Left lobe of liver (tissue), 2 donors: Measurements from ENCODE around the gene LRRC66. TPM values are rescaled to one million over a fixed set of nuclear protein-coding genes. Genes with fewer than 3 reads are reported as not detected.
A peak's percentile ranks its signal among the peaks of the same experiment; 100 is the strongest.

Source experiments
- ATAC-seq: fragments of 200-7000 bp; cut with Tn5 transposase; one replicate; pipeline ENCODE4 v1.9.1; 2020; ENCODE audit warnings: mild to moderate bottlenecking, moderate library complexity
- DNase-seq: peaks from one replicate; pipeline ENCODE4 v3.0.0-alpha.2; 2020; ENCODE audit warnings: low spot score
- total RNA-seq: library from RNA; stranded (reverse); gene quantifications from one replicate; pipeline ENCODE4 v1.2.1, GENCODE V29; 2021
- donor health status: DM: no; HTN: no; CAD: no; lungs with moderate emphysema.
- donor health status: DM: no; HTN: yes; CAD: no.

Gene LRRC66
- total RNA-seq, 1 donor from 2014 or later, result 0.18 TPM

DNA sequence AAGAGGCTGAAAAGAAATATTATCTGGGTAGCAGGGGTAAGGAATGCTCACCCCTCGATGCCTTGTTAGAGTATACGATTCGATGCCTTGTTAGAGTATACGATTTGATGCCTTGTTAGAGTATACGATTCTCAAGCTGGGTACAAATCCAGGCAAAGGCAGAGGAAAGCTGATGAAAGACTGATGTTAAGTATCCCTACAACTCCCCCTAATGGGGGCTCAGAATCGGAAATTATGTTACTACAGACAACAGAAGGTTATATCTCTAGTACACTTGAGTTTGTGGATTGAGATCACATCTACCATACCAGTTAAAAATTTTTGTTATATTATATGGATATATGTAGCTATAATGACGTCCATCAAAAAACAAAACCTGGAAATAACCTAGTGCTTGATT, 4.8 kb downstream of the LRRC66 start:
- peak; percentile 86 for ATAC-seq
- DNase-seq, result no peak

DNA sequence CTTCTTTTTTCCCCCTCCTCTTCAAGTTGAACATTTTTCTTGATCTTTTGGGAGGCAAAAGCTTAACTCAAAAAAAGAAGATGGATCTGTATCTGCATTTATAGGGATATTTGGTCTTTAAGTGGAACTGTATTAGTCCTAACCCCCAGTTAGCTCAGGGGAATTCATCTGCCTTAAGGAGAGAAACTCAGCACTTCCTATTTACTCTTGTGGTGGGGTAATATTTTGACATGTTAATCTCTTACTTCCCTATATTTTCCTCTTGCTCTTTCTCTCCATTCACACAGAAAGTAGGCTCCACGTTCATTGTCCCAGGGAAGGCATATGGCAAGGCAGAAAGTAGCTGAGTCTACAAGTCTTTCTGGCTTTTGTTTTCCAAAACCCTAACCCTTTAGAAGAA, 5.3 kb downstream of the LRRC66 start:
- DNase-seq (no peak), ATAC-seq (no peak)

GRCh38 chr4:52012651-52013050, 7.5 kb downstream of the LRRC66 start:
- DNase-seq (no peak), ATAC-seq (no peak)

DNA sequence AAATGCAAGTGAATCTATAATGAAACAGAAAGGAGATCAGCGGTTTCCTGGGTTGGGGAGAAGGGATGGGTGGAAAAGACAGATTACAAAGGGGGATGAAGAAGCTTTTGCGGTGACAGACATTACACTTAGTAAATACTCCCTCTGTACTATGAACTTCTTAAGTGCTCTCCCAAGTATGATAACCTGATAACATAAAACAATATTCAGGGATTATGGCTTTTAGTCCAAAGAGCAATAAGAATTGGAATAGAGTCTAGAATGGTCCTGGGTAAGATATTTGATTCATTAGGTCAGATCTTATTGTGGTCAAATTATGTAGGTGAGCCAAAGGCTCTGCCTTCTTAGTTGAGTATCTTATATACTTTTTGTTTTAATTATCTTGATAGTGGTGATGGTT, 9.2 kb downstream of the LRRC66 start:
- no peak for DNase-seq
- ATAC-seq, result no peak

GRCh38 chr4:52006887-52007286, 13.3 kb downstream of the LRRC66 start:
- DNase-seq (no peak), ATAC-seq (peak; percentile 38)

DNA sequence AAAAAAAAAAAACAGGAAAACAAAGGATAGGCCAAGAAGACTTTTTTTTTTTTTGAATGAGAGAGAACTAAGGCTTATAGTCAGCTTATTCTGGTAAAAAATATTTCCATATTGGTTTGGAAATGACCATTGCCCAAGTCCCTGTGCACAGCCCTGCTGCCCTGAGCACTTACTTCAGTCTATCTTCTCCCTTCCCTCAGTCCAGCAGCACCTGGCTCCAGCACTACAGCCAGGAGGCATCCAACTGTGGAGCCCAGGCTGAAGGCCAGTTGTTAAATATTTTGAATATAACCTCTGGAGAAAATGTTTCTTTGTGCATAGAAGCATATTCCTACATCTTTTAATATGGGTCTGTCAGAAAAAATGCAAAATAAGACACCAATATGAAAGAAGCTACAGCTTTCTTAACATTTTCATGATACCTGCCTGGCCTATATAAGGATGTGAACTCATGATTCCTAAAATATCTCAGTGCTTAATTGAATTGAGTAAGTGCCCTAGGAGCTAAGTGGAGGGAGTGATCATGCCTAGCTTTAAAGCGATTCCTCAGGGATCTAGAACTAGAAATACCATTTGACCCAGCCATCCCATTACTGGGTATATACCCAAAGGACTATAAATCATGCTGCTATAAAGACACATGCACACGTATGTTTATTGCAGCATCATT, 14.4 kb downstream of the LRRC66 start:
- no peak for DNase-seq
- no peak for ATAC-seq

- ATAC-seq (no peak), DNase-seq (no peak)
These were observed 15.7 kb downstream of the LRRC66 start for GRCh38 chr4:52004414-52004813.

DNA sequence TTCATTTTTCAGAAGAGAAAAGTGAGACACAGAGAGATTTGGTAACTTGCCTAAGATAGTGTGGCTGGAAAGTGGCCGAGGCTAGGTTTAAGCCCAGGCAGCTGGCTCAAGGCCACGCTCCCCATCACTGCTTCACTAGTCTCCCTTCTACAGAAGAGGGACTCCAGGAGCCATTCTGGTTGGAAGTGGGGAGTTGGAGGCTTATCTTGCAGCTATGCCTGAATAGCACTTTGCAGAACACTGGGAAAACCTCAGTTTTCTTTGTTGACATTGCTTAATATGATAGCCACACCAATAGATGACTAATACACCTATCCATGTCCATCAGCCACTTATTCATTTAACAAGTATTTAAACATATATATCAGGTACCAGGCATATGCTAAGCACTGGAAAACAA, 18.5 kb downstream of the LRRC66 start:
- no peak for DNase-seq
- no peak for ATAC-seq

GRCh38 chr4:51999250-51999649, 20.9 kb downstream of the LRRC66 start:
- no peak for DNase-seq
- ATAC-seq, result peak; percentile 78

DNA sequence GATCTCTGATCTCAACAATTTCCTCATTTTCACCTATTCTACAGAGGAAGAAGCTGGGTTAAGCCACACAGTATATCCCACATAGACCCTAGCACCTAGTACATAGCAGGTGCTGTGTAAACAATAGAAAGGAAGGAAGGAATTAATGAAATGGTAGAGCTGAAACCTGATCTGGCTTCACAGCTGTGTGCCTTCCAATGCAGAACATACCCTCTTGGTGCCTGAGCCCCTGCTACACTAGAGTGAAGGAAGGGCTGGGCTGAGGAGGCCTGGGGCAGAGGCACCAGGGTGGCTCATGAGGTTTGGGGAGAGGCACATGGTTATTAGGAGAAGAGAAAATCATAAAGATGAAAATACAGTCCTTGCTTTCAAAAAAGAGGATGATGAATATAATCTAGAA, 21.3 kb downstream of the LRRC66 start:
- peak; percentile 47 for ATAC-seq

GRCh38 chr4:51997647-51998046, 22.5 kb downstream of the LRRC66 start:
- DNase-seq (no peak), ATAC-seq (peak; percentile 29)

More for the DNA sequence above, 21.3 kb downstream of the LRRC66 start:
- no peak for DNase-seq

GRCh38 chr4:51995647-51996220, 24.4 kb downstream of the LRRC66 start:
- DNase-seq, result no peak

GRCh38 chr4:51965862-51966261, 54.3 kb downstream of the LRRC66 start:
- DNase-seq (no peak), ATAC-seq (no peak)

More at GRCh38 chr4:51995647-51996220, 24.4 kb downstream of the LRRC66 start:
- no peak for ATAC-seq

- ATAC-seq (peak; percentile 49), DNase-seq (no peak)
These were observed 56.2 kb downstream of the LRRC66 start for GRCh38 chr4:51963841-51964517.

DNA sequence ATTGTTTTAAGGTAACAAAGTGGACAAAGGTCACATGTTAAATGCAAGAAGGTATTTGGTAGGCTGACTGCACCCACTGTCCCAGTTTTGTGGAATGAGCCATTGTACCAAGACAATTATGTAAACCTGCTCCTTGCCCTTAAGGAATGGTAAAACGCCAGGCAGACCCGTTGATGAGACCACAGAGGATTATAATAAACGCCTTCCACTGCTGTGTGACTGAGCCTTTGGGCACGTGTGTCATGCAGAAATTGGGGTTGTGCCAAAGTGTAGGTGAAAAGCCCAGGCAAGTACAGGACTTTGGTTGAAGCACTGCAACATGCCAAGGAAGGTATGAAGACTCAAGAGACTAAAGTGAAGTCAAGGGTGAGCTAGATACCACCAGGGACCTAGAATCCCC, 59.7 kb downstream of the LRRC66 start:
- no peak for DNase-seq
- ATAC-seq, result no peak

- ATAC-seq (peak; percentile 19), DNase-seq (no peak)
These were observed 61.8 kb downstream of the LRRC66 start for GRCh38 chr4:51958199-51958968.

Other genes with a start within 250 kb of the LRRC66 start
- 43.8 TPM for gene DCUN1D4, start 177.2 kb downstream of the LRRC66 start, total RNA-seq
- gene SGCB, start 17.9 kb upstream of the LRRC66 start, total RNA-seq, result 8.6 TPM
- 2.5 TPM for gene SPATA18, start 30.9 kb upstream of the LRRC66 start, total RNA-seq